Parathyroid adenoma (tissue), 2 donors: ENCODE data around the gene STARD13.
A peak's percentile ranks its signal among the peaks of the same experiment; 100 is the strongest.

Experiments
- H2AFZ ChIP-seq: fragments of 300-600 bp; sonication (generic); one replicate; pipeline ENCODE4 v1.7.0; 2017; ENCODE audit warnings: antibody characterized with exemption, mild to moderate bottlenecking
- H3K27ac ChIP-seq: fragments of 300-600 bp; sonication (generic); one replicate; pipeline ENCODE4 v1.7.0; 2017
- H3K27me3 ChIP-seq: fragments of 300-600 bp; sonication (generic); one replicate; pipeline ENCODE4 v1.7.0; 2017; ENCODE audit warnings: low read length; ENCODE audit not compliant: control insufficient read depth, insufficient read depth
- H3K36me3 ChIP-seq: fragments of 300-600 bp; sonication (generic); one replicate; pipeline ENCODE4 v1.7.0; 2017; ENCODE audit warnings: low read length; ENCODE audit not compliant: control insufficient read depth, insufficient read depth
- H3K4me1 ChIP-seq: fragments of 300-600 bp; sonication (generic); one replicate; pipeline ENCODE4 v1.7.0; 2017; ENCODE audit warnings: control low read depth
- H3K4me2 ChIP-seq: fragments of 300-600 bp; sonication (generic); one replicate; pipeline ENCODE4 v1.7.0; 2017; ENCODE audit warnings: low read length
- H3K4me3 ChIP-seq: fragments of 300-600 bp; sonication (generic); one replicate; pipeline ENCODE4 v1.7.0; 2017; ENCODE audit warnings: low read depth, low read length
- H3K79me2 ChIP-seq: fragments of 300-600 bp; sonication (generic); one replicate; pipeline ENCODE4 v1.7.0; 2017; ENCODE audit warnings: control low read depth
- H3K9ac ChIP-seq: fragments of 300-600 bp; sonication (generic); one replicate; pipeline ENCODE4 v1.7.0; 2017; ENCODE audit warnings: mild to moderate bottlenecking
- H3K9me3 ChIP-seq: fragments of 300-600 bp; sonication (generic); one replicate; pipeline ENCODE4 v1.7.0; 2017; ENCODE audit warnings: low read length; ENCODE audit not compliant: control insufficient read depth
- TF ChIP-seq, protein P1 (sequence below): fragments of 300-600 bp; sonication (generic); IDR thresholded peaks from one replicate; pipeline ENCODE4 v1.7.0; 2017; ENCODE audit warnings: antibody characterized with exemption, mild to moderate bottlenecking
- donor health status: primary hyperparathyroidism.

The STARD13 gene

GRCh38 chr13:33076001-33076992, 209.3 kb downstream of the STARD13 start:
- Histone ChIP-seq H3K4me2 (no peak overlapping the region), H3K9ac (no peak overlapping the region), H3K9me3 (no peaks in the 10 kb centered on the region), H3K79me2 (no peaks in the 10 kb centered on the region), H3K4me1 (no peaks in the 10 kb centered on the region), H3K36me3 (no peaks in the 10 kb centered on the region), H3K27me3 (no peaks in the 10 kb centered on the region), H3K4me3 (no peak overlapping the region), H3K27ac (no peak overlapping the region), H2AFZ (peak overlapping the region; percentile 17)
- TF ChIP-seq, protein P1, sequence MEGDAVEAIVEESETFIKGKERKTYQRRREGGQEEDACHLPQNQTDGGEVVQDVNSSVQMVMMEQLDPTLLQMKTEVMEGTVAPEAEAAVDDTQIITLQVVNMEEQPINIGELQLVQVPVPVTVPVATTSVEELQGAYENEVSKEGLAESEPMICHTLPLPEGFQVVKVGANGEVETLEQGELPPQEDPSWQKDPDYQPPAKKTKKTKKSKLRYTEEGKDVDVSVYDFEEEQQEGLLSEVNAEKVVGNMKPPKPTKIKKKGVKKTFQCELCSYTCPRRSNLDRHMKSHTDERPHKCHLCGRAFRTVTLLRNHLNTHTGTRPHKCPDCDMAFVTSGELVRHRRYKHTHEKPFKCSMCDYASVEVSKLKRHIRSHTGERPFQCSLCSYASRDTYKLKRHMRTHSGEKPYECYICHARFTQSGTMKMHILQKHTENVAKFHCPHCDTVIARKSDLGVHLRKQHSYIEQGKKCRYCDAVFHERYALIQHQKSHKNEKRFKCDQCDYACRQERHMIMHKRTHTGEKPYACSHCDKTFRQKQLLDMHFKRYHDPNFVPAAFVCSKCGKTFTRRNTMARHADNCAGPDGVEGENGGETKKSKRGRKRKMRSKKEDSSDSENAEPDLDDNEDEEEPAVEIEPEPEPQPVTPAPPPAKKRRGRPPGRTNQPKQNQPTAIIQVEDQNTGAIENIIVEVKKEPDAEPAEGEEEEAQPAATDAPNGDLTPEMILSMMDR, result no peak

DNA sequence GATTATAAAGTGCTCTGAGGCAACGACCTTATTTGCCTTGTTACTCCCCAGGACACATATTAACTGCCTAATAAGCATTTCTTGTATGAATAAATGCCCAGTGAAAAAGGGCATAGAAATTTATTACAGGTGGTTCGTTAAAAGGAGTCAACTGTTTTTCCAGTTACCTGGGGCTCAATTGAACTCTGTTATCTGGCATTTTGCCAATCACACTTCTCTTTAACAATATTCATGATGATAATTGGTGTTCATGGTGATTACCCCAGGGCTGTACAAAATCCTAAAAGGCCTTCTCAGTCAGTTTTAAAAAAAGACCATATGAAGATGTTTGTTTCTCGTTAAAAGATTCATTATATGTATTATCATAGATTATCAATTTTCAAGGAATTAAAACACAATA, 212.2 kb downstream of the STARD13 start:
- TF ChIP-seq, protein P1, result no peak
- no peak overlapping the region for H3K4me2 ChIP-seq
- no peak overlapping the region for H3K9ac ChIP-seq
- H3K27ac ChIP-seq, result no peak overlapping the region
- H3K79me2 ChIP-seq, result no peaks in the 10 kb centered on the region
- no peaks in the 10 kb centered on the region for H3K9me3 ChIP-seq
- no peaks in the 10 kb centered on the region for H3K36me3 ChIP-seq
- no peak overlapping the region for H2AFZ ChIP-seq
- peaks cover 7% of the 10 kb centered on the region for H3K4me1 ChIP-seq
- H3K27me3 ChIP-seq, result no peaks in the 10 kb centered on the region
- H3K4me3 ChIP-seq, result no peak overlapping the region

- Histone ChIP-seq H3K4me3 (no peak overlapping the region), H3K4me1 (peaks cover 7% of the 10 kb centered on the region), H2AFZ (no peak overlapping the region), H3K36me3 (no peaks in the 10 kb centered on the region), H3K27ac (no peak overlapping the region), H3K9ac (no peak overlapping the region), H3K79me2 (no peaks in the 10 kb centered on the region), H3K4me2 (no peak overlapping the region), H3K9me3 (no peaks in the 10 kb centered on the region), H3K27me3 (no peaks in the 10 kb centered on the region)
- TF ChIP-seq, protein P1, result no peak
These were observed 212.8 kb downstream of the STARD13 start for GRCh38 chr13:33072759-33073158.

- H3K27ac ChIP-seq, result no peak overlapping the region
These were observed 213.3 kb downstream of the STARD13 start for GRCh38 chr13:33072282-33072681.

More at GRCh38 chr13:33072282-33072681, 213.3 kb downstream of the STARD13 start:
- Histone ChIP-seq H3K4me3 (no peak overlapping the region), H3K79me2 (no peaks in the 10 kb centered on the region), H3K4me1 (peaks cover 7% of the 10 kb centered on the region), H3K9ac (no peak overlapping the region), H3K9me3 (no peaks in the 10 kb centered on the region), H3K27me3 (no peaks in the 10 kb centered on the region), H3K36me3 (no peaks in the 10 kb centered on the region), H2AFZ (no peak overlapping the region), H3K4me2 (no peak overlapping the region)
- TF ChIP-seq, protein P1, result no peak
